ENCODE data around the gene HSPB9.
A peak's percentile ranks its signal among the peaks of the same experiment; 100 is the strongest.

HSPB9 gene

DNA sequence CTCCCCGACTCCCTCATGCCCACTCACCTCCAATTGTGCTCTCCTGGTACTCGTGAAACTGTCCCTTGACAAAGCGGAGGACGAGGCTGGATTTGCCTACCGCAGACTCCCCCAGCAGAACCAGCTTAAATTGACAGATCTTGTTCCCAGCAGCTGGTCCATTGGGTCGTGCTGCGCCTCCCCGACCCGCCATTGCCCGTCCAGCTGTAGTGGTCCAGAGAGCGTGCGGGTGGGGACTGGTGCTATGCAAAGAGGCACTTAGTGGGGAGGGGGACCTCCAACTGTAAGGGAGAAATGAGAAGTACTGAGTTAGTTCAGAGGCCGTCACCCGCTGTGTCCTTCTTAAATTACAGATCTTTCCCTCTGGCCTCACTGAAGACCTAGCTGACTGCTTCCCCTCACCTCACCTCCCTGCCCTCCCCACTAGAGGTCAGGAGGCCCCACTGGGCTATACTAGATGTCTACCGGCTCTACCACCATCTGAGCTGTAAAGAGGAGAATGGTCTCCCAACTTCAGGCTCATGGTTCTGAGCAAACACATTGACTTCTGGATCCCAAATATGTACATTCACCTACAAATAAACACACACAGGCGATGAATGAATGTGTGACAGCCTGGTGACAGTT is 7.8 kb downstream of the HSPB9 start:
- peaks cover 64 to 81% (median 72%) of the 10 kb centered on the region in 11 experiments for H3K36me3 ChIP-seq
- H3K4me3 ChIP-seq, result peak overlapping the region in 1 of 10 experiments; percentile 30; a peak in 1 of 20 replicates
- H3K4me1 ChIP-seq, result peaks cover 48 to 86% (median 76%) of the 10 kb centered on the region in 10 experiments
- H3K9ac ChIP-seq, result peak overlapping the region in 9 of 11 experiments; percentile 30 to 75 (median 55); a peak in 10 of 22 replicates
- H3K27ac ChIP-seq, result peak overlapping the region; percentile 48 to 90 (median 68); a peak in 20 of 22 replicates
- no peak for TF ChIP-seq Cebpa-rat (IDR thresholded peaks at IDR 0.05)
- peak overlapping the region in 9 of 11 experiments; percentile 79 to 95 (median 90); a peak in 18 of 22 replicates for H3K4me2 ChIP-seq
- no peaks in the 10 kb centered on the region for H3K27me3 ChIP-seq
- peaks cover 7 to 89% (median 69%) of the 10 kb centered on the region in 11 experiments; a peak in 20 of 22 replicates for H4K20me1 ChIP-seq
- no peaks in the 10 kb centered on the region for H3K9me3 ChIP-seq (replicated peaks in 1 of 11)

- Histone ChIP-seq H3K36me3 (peaks cover 61 to 81% (median 68%) of the 10 kb centered on the region in 11 experiments), H3K9ac (peak overlapping the region; percentile 32 to 75 (median 56); a peak in 18 of 22 replicates), H3K4me1 (peaks cover 56 to 94% (median 84%) of the 10 kb centered on the region in 10 experiments), H3K9me3 (replicated peaks in 1 of 11) (no peaks in the 10 kb centered on the region), H3K4me2 (peak overlapping the region; percentile 60 to 95 (median 90)), H3K27me3 (no peaks in the 10 kb centered on the region), H3K4me3 (peak overlapping the region in 7 of 10 experiments; percentile 22 to 51 (median 30); a peak in 13 of 20 replicates), H4K20me1 (peaks cover 7 to 97% (median 77%) of the 10 kb centered on the region in 11 experiments; a peak in 20 of 22 replicates), H3K27ac (peak overlapping the region; percentile 48 to 90 (median 68); a peak in 21 of 22 replicates)
- no peak for TF ChIP-seq Cebpa-rat (IDR thresholded peaks at IDR 0.05)
Measured at GRCh38 chr17:42131232-42131631, 8.6 kb downstream of the HSPB9 start.

DNA sequence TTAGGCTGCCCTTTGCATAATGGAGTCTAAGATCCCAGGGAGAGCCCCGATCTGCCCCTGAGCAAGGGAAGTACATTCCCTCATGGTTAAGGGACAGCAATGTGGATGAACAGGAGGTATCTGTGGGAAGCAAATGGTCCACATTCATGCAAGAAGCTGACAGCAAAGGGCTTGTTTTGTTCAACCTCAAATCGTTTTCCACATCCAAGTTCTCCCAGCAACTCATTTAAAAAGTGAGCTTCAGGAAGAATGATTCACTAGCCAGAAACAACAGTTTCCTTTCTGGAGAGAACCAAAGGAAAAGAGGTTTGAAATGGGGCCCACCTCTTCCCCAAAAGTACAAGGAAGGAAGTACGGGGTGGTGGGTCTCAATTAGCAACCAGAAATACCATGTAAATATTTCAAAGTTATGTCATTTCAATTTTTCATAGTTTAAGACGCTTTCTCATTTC is 9.4 kb downstream of the HSPB9 start:
- Histone ChIP-seq H3K9ac (peak overlapping the region; percentile 32 to 75 (median 56); a peak in 19 of 22 replicates), H3K9me3 (replicated peaks in 1 of 11) (no peaks in the 10 kb centered on the region), H3K4me1 (peaks cover 60 to 100% (median 92%) of the 10 kb centered on the region in 10 experiments), H3K27me3 (no peaks in the 10 kb centered on the region), H4K20me1 (peaks cover 7 to 100% (median 85%) of the 10 kb centered on the region in 11 experiments; a peak in 21 of 22 replicates), H3K27ac (peak overlapping the region; percentile 48 to 90 (median 68); a peak in 21 of 22 replicates), H3K36me3 (peaks cover 61 to 81% (median 68%) of the 10 kb centered on the region in 11 experiments), H3K4me3 (peak overlapping the region in 8 of 10 experiments; percentile 22 to 51 (median 27); a peak in 14 of 20 replicates), H3K4me2 (peak overlapping the region; percentile 60 to 95 (median 90))
- no peak for TF ChIP-seq Cebpa-rat (IDR thresholded peaks at IDR 0.05)

- Histone ChIP-seq H3K4me2 (peak overlapping the region; percentile 60 to 95 (median 90)), H4K20me1 (peaks cover 11 to 100% (median 93%) of the 10 kb centered on the region in 11 experiments; a peak in 21 of 22 replicates), H3K9ac (peak overlapping the region; percentile 14 to 75 (median 55); a peak in 16 of 22 replicates), H3K4me1 (peaks cover 60 to 100% (median 92%) of the 10 kb centered on the region in 10 experiments), H3K27ac (peak overlapping the region; percentile 48 to 90 (median 68); a peak in 21 of 22 replicates), H3K36me3 (peaks cover 58 to 81% (median 67%) of the 10 kb centered on the region in 11 experiments), H3K9me3 (replicated peaks in 1 of 11) (no peaks in the 10 kb centered on the region), H3K4me3 (peak overlapping the region in 8 of 10 experiments; percentile 22 to 51 (median 27); a peak in 11 of 20 replicates), H3K27me3 (no peaks in the 10 kb centered on the region)
- no peak for TF ChIP-seq Cebpa-rat (IDR thresholded peaks at IDR 0.05)
Measured at GRCh38 chr17:42132941-42133340, 10.3 kb downstream of the HSPB9 start.

DNA sequence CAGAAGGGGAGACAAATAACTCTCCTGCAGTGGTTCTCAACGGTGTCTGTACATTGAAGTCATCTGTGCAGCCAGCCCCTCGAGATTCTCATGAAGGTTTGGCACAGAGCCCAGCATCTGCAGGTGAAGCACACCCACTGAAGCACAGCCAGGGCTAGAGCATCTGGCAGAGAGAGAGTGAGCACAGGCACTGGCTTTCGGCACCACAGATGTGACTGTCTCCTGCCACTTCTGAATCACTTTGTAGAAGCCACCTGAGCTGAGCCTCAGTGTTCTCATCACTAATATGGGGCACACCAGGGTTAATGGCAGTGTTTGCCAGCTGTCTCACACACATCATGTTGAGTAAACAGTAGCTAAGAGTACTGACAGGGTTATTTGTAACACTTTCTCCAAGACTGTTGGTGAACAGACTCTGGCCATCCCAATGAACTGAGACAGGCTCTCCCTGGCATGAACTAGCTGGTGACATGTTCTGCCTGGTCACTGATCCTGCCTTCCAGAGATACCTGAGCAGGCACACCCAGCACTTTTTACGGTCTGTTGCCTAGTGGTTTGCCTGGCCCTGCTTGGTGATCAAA is 10.9 kb downstream of the HSPB9 start:
- peaks cover 55 to 81% (median 66%) of the 10 kb centered on the region in 11 experiments for H3K36me3 ChIP-seq
- H3K27ac ChIP-seq, result peak overlapping the region in 10 of 11 experiments; percentile 48 to 90 (median 64); a peak in 19 of 22 replicates
- H3K9me3 ChIP-seq (replicated peaks in 1 of 11), result no peaks in the 10 kb centered on the region
- TF ChIP-seq Cebpa-rat (IDR thresholded peaks at IDR 0.05), result no peak
- no peaks in the 10 kb centered on the region for H3K27me3 ChIP-seq
- H3K4me1 ChIP-seq, result peaks cover 63 to 100% (median 91%) of the 10 kb centered on the region in 10 experiments
- peak overlapping the region in 10 of 11 experiments; percentile 14 to 75 (median 39); a peak in 11 of 22 replicates for H3K9ac ChIP-seq
- H4K20me1 ChIP-seq, result peaks cover 18 to 100% (median 93%) of the 10 kb centered on the region in 11 experiments
- peak overlapping the region in 5 of 10 experiments; percentile 10 to 39 (median 24); a peak in 3 of 20 replicates for H3K4me3 ChIP-seq
- peak overlapping the region; percentile 60 to 95 (median 90) for H3K4me2 ChIP-seq

- peak overlapping the region in 1 of 10 experiments; percentile 11; a peak in 1 of 20 replicates for H3K4me3 ChIP-seq
- H3K9ac ChIP-seq, result peak overlapping the region in 4 of 11 experiments; percentile 1 to 68 (median 42); a peak in 5 of 22 replicates
- peaks cover 34 to 100% (median 99%) of the 10 kb centered on the region in 11 experiments for H4K20me1 ChIP-seq
- no peaks in the 10 kb centered on the region for H3K9me3 ChIP-seq (replicated peaks in 1 of 11)
- H3K27ac ChIP-seq, result peak overlapping the region in 8 of 11 experiments; percentile 23 to 86 (median 58); a peak in 13 of 22 replicates
- peaks cover 67 to 100% (median 86%) of the 10 kb centered on the region in 10 experiments for H3K4me1 ChIP-seq
- peak overlapping the region in 10 of 11 experiments; percentile 31 to 95 (median 90); a peak in 19 of 22 replicates for H3K4me2 ChIP-seq
- no peaks in the 10 kb centered on the region for H3K27me3 ChIP-seq
- no peak; a peak in 1 of 22 replicates for TF ChIP-seq Cebpa-rat (IDR thresholded peaks at IDR 0.05)
- H3K36me3 ChIP-seq, result peaks cover 49 to 81% (median 66%) of the 10 kb centered on the region in 11 experiments
Measured at GRCh38 chr17:42135151-42135550, 12.5 kb downstream of the HSPB9 start.

GRCh38 chr17:42135664-42136653 is 13.4 kb downstream of the HSPB9 start:
- Histone ChIP-seq H3K9ac (peak overlapping the region in 5 of 11 experiments; percentile 25 to 68 (median 39); a peak in 10 of 22 replicates), H3K9me3 (replicated peaks in 1 of 11) (no peaks in the 10 kb centered on the region), H4K20me1 (peaks cover 42 to 100% (median 100%) of the 10 kb centered on the region in 11 experiments), H3K27ac (peak overlapping the region in 8 of 11 experiments; percentile 23 to 86 (median 58); a peak in 15 of 22 replicates), H3K36me3 (peaks cover 46 to 81% (median 63%) of the 10 kb centered on the region in 11 experiments), H3K27me3 (no peaks in the 10 kb centered on the region), H3K4me1 (peaks cover 65 to 99% (median 83%) of the 10 kb centered on the region in 10 experiments), H3K4me3 (peak overlapping the region in 1 of 10 experiments; percentile 11; a peak in 3 of 20 replicates), H3K4me2 (peak overlapping the region; percentile 31 to 95 (median 90))
- no peak for TF ChIP-seq Cebpa-rat (IDR thresholded peaks at IDR 0.05)

Data from BLaER1 treated with 17β-estradiol and CSF1 and Interleukin-3, amounts not matched to agents 10 nM and 100 nM (cell line).